CD4-positive, alpha-beta T cell (primary cell): ENCODE results near the gene SLC44A5. TPM values are rescaled to one million over a fixed set of nuclear protein-coding genes. Genes with fewer than 3 reads are reported as not detected.
A peak's percentile ranks its signal among the peaks of the same experiment; 100 is the strongest.
"Not testable (repeated sequence)": the region's sequence is repeated elsewhere in the genome, so short reads cannot be mapped to it uniquely, and the experiment has no call there.

ENCODE experiments used
- ATAC-seq: fragments of 200-7000 bp; cut with Tn5 transposase; one replicate; pipeline ENCODE4 v1.10.0; 2022; ENCODE audit warnings: mild to moderate bottlenecking; ENCODE audit not compliant: poor library complexity
- CTCF ChIA-PET: fragments of 350-600 bp; sonication (Branson Sonifier 250); formaldehyde crosslinking; loops from one replicate; lab custom pipeline; 2021; ENCODE audit warnings: antibody characterized with exemption, inconsistent platforms; lab: Charles Lee
- POLR2A ChIA-PET: fragments of 350-600 bp; sonication (Branson Sonifier 250); formaldehyde crosslinking; loops from one replicate; lab custom pipeline; 2021; ENCODE audit warnings: antibody characterized with exemption, inconsistent platforms; lab: Charles Lee
- DNase-seq, 14 experiments: peaks; one replicate each; pipeline ENCODE4 v3.0.0-alpha.2; 2013 to 2020; ENCODE audit warnings: mixed read lengths in 2 of 14
- H3K27ac ChIP-seq, 2 donors: one replicate each; pipeline versions ENCODE4 v1.5.1 to v1.7.0; 2013; ENCODE audit warnings: low read length in 2 of 2, low read depth in 1 of 2, mild to moderate bottlenecking in 1 of 2
- H3K27me3 ChIP-seq, 2 experiments: 1 replicate in 1 of 2; 2 replicates in 1 of 2; pipeline versions ENCODE4 v1.6.1 to v1.7.0; 2013; ENCODE audit warnings: low read length in 2 of 2, control low read depth in 1 of 2, mild to moderate bottlenecking in 1 of 2, moderate library complexity in 1 of 2; ENCODE audit not compliant: insufficient read depth in 2 of 2, control insufficient read depth in 1 of 2
- H3K36me3 ChIP-seq: one replicate; pipeline ENCODE4 v1.6.1; 2013; ENCODE audit warnings: low read length, control low read depth; ENCODE audit not compliant: insufficient read depth
- H3K4me1 ChIP-seq: one replicate; pipeline ENCODE4 v1.6.1; 2013; ENCODE audit warnings: low read length, control low read depth; ENCODE audit not compliant: insufficient read depth
- H3K4me3 ChIP-seq: one replicate; pipeline ENCODE4 v1.5.1; 2013; ENCODE audit warnings: mild to moderate bottlenecking, low read length, moderate library complexity
- H3K9me3 ChIP-seq, 2 experiments: 1 replicate in 1 of 2; 2 replicates in 1 of 2; pipeline versions ENCODE4 v1.6.1 to v1.7.0; 2013; ENCODE audit warnings: low read length in 2 of 2, mild to moderate bottlenecking in 2 of 2, control low read depth in 1 of 2, moderate library complexity in 1 of 2; ENCODE audit not compliant: control insufficient read depth in 1 of 2, insufficient read depth in 1 of 2
- H3K27ac Mint-ChIP-seq: one replicate; pipeline ENCODE4 v1.8.0; 2020; ENCODE audit warnings: mixed read lengths
- H3K27me3 Mint-ChIP-seq: one replicate; pipeline ENCODE4 v1.8.0; 2021; ENCODE audit warnings: mixed read lengths
- H3K36me3 Mint-ChIP-seq: one replicate; pipeline ENCODE4 v1.8.0; 2021; ENCODE audit warnings: low read depth, mixed read lengths
- H3K4me1 Mint-ChIP-seq: one replicate; pipeline ENCODE4 v1.8.0; 2021; ENCODE audit warnings: low read depth, mixed read lengths
- H3K4me3 Mint-ChIP-seq: one replicate; pipeline ENCODE4 v1.8.0; 2020; ENCODE audit warnings: mild to moderate bottlenecking, mixed read lengths
- H3K9me3 Mint-ChIP-seq: one replicate; pipeline ENCODE4 v1.8.0; 2020; ENCODE audit warnings: mixed read lengths
- CTCF ChIP-seq: fragments of 200-600 bp; IDR thresholded peaks from one replicate; pipeline ENCODE4 v1.8.0; 2022; ENCODE audit warnings: antibody characterized with exemption, mild to moderate bottlenecking
- intact Hi-C, 2 experiments: fragments of 100-400 bp; cut with DNase I in 1 of 2; cut with micrococcal nuclease in 1 of 2; formaldehyde crosslinking; loops; one replicate each; pipeline versions ENCODE4 v1.15.1 to v1.9.0; 2023 to 2025; cut with DNase I, micrococcal nuclease
- total RNA-seq, 174 experiments: library from RNA in 2 of 174; stranded (reverse) in 2 of 174; gene quantifications; one replicate each; pipeline ENCODE4 v1.2.3 and lab custom pipeline; 2021 to 2026

The SLC44A5 gene
- total RNA-seq, 2 experiments from 2014 or later: not detected

- Mint-ChIP-seq H3K9me3 (peaks cover 21% of the 10 kb centered on the region), H3K27me3 (no peaks in the 10 kb centered on the region), H3K36me3 (no peaks in the 10 kb centered on the region), H3K27ac (no peak overlapping the region), H3K4me1 (no peaks in the 10 kb centered on the region), H3K4me3 (no peak overlapping the region)
- TF ChIP-seq CTCF: no peak
- POLR2A ChIA-PET: no interaction called here
- ATAC-seq (no peak), DNase-seq (no peak)
- no peak overlapping the region for H3K27ac ChIP-seq
- H3K27me3 ChIP-seq: no peaks in the 10 kb centered on the region
- H3K36me3 ChIP-seq: no peaks in the 10 kb centered on the region
- no peaks in the 10 kb centered on the region for H3K4me1 ChIP-seq
- intact Hi-C loops: no loop called here
- CTCF ChIA-PET: no interaction called here
- H3K9me3 ChIP-seq: no peaks in the 10 kb centered on the region
- H3K4me3 ChIP-seq: no peak overlapping the region
These were observed 216.4 kb downstream of the SLC44A5 start for GRCh38 chr1:75394386-75395139.

- no peaks in the 10 kb centered on the region for H3K36me3 Mint-ChIP-seq
- intact Hi-C loops: no loop called here
- POLR2A ChIA-PET: no interaction called here
These were observed 218.6 kb downstream of the SLC44A5 start for GRCh38 chr1:75392278-75392677.

GRCh38 chr1:75375476-75376447 lies 235.2 kb downstream of the SLC44A5 start:
- H3K36me3 Mint-ChIP-seq, H3K27ac ChIP-seq, H3K27me3 ChIP-seq, H3K27ac Mint-ChIP-seq, H3K4me3 Mint-ChIP-seq, H3K9me3 Mint-ChIP-seq, intact Hi-C loops, CTCF ChIA-PET, POLR2A ChIA-PET, H3K4me1 ChIP-seq, ATAC-seq, H3K36me3 ChIP-seq, H3K4me1 Mint-ChIP-seq, H3K27me3 Mint-ChIP-seq: not testable (repeated sequence)
- peak overlapping the region; percentile 31 for H3K4me3 ChIP-seq
- peaks cover 0 to 13% of the 10 kb centered on the region in 2 experiments for H3K9me3 ChIP-seq
- peak in 2 of 14 experiments; percentile 2 for DNase-seq

More at GRCh38 chr1:75392278-75392677, 218.6 kb downstream of the SLC44A5 start:
- Histone ChIP-seq H3K27me3 (no peaks in the 10 kb centered on the region), H3K9me3 (peaks cover 0 to 5% of the 10 kb centered on the region in 2 experiments), H3K36me3 (no peaks in the 10 kb centered on the region), H3K4me3 (no peak overlapping the region), H3K27ac (no peak overlapping the region), H3K4me1 (no peaks in the 10 kb centered on the region)
- no peak for ATAC-seq
- peaks cover 28% of the 10 kb centered on the region for H3K9me3 Mint-ChIP-seq
- no peak for TF ChIP-seq CTCF
- CTCF ChIA-PET: no interaction called here
- DNase-seq: no peak
- no peak overlapping the region for H3K4me3 Mint-ChIP-seq
- H3K27me3 Mint-ChIP-seq: no peaks in the 10 kb centered on the region
- H3K4me1 Mint-ChIP-seq: no peaks in the 10 kb centered on the region
- H3K27ac Mint-ChIP-seq: no peak overlapping the region
